Endothelial cell of umbilical vein (primary cell): ENCODE data around the gene TRERF1.

Source experiments
- EZH2 ChIP-seq: IDR thresholded peaks from 2 replicates; pipeline ENCODE4 v1.6.1; 2012; ENCODE audit warnings: borderline replicate concordance, low read depth, mild to moderate bottlenecking, moderate library complexity, low read length, inconsistent platforms; ENCODE audit not compliant: severe bottlenecking
- FOS ChIP-seq: IDR thresholded peaks from 2 replicates; pipeline ENCODE4 v1.6.1; 2011; ENCODE audit warnings: mild to moderate bottlenecking, low read length, moderate library complexity, borderline replicate concordance; ENCODE audit not compliant: insufficient read depth
- GATA2 ChIP-seq: IDR thresholded peaks from 2 replicates; pipeline ENCODE4 v1.7.0; 2011; ENCODE audit warnings: low read depth, mild to moderate bottlenecking, moderate library complexity, mixed read lengths, low read length; ENCODE audit not compliant: insufficient read length, insufficient read depth
- JUN ChIP-seq: IDR thresholded peaks from 2 replicates; pipeline ENCODE4 v1.6.1; 2011; ENCODE audit warnings: borderline replicate concordance, low read depth; ENCODE audit not compliant: insufficient read length, insufficient read depth
- MYC ChIP-seq: IDR thresholded peaks from one replicate; pipeline ENCODE4 v1.6.1; 2011; ENCODE audit warnings: mild to moderate bottlenecking, low read depth, low read length
- POLR2A ChIP-seq: IDR thresholded peaks from 2 replicates; pipeline ENCODE4 v1.6.1; 2012; ENCODE audit warnings: low read depth, mild to moderate bottlenecking, control low read depth, low read length
- POLR2AphosphoS5 ChIP-seq: IDR thresholded peaks from 2 replicates; pipeline ENCODE4 v1.6.1; 2012; ENCODE audit warnings: low read depth, mild to moderate bottlenecking, control low read depth, low read length, moderate library complexity; ENCODE audit not compliant: insufficient read depth
- TF ChIP-seq, protein P1 (sequence below), 2 donors: IDR thresholded peaks; 1 replicate in 1 of 2; 2 replicates in 1 of 2; pipeline ENCODE4 v1.5.1; 2011; ENCODE audit warnings: low read length in 2 of 2, mild to moderate bottlenecking in 2 of 2, moderate library complexity in 2 of 2, control low read depth in 1 of 2, inconsistent platforms in 1 of 2, low read depth in 1 of 2; ENCODE audit not compliant: insufficient read depth in 1 of 2; ENCODE audit errors: extremely low read depth in 1 of 2
- TF ChIP-seq, protein P2 (sequence below): IDR thresholded peaks from 2 replicates; pipeline ENCODE4 v1.6.1; 2011; ENCODE audit not compliant: insufficient read depth, insufficient read length

DNA sequence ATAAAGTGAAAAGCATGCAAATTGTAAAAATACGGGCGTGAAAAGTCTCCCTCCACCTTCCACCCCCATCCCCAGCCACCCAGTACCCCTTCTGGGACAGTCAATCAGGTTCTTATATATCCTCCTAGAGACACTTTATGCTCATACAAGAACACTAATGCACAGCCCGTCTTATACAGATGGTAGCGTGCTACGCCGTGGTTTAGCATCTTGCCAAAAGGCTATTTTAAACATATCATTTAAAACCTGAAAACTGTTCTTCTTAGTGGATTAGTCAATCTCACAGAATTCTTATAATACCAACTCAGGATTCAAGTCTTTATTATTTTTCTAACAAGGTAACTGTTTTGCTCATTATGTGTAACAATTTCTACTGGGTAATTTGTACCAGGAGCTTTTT, 176.8 kb downstream of the TRERF1 start:
- TF ChIP-seq, protein P1, sequence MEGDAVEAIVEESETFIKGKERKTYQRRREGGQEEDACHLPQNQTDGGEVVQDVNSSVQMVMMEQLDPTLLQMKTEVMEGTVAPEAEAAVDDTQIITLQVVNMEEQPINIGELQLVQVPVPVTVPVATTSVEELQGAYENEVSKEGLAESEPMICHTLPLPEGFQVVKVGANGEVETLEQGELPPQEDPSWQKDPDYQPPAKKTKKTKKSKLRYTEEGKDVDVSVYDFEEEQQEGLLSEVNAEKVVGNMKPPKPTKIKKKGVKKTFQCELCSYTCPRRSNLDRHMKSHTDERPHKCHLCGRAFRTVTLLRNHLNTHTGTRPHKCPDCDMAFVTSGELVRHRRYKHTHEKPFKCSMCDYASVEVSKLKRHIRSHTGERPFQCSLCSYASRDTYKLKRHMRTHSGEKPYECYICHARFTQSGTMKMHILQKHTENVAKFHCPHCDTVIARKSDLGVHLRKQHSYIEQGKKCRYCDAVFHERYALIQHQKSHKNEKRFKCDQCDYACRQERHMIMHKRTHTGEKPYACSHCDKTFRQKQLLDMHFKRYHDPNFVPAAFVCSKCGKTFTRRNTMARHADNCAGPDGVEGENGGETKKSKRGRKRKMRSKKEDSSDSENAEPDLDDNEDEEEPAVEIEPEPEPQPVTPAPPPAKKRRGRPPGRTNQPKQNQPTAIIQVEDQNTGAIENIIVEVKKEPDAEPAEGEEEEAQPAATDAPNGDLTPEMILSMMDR (IDR thresholded peaks at IDR 0.05; ENCODE audit: extremely low read depth in 1 of 2, insufficient read depth in 1 of 2, low read depth in 1 of 2, low read length in 2 of 2): no peak
- no peak for TF ChIP-seq EZH2
- TF ChIP-seq POLR2A: no peak
- TF ChIP-seq, protein P2, sequence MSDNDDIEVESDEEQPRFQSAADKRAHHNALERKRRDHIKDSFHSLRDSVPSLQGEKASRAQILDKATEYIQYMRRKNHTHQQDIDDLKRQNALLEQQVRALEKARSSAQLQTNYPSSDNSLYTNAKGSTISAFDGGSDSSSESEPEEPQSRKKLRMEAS: no peak
- no peak for TF ChIP-seq POLR2AphosphoS5
- no peak for TF ChIP-seq JUN
- TF ChIP-seq MYC: no peak
- TF ChIP-seq GATA2: no peak
- no peak for TF ChIP-seq FOS
